SK-N-SH treated with all-trans-retinoic acid at 6 μM for 48 hours (cell line): Measurements from ENCODE around the gene SEZ6L2.
"Not testable (repeated sequence)": the region's sequence is repeated elsewhere in the genome, so short reads cannot be mapped to it uniquely, and the experiment has no call there.

Source experiments
- ATAC-seq: fragments of 200-7000 bp; cut with Tn5 transposase; 3 replicates; pipeline ENCODE4 v1.9.1; 2020; ENCODE audit warnings: mild to moderate bottlenecking, moderate library complexity
- CSDC2 ChIP-seq: fragments of 250-450 bp; sonication (Bioruptor Pico); IDR thresholded peaks from 2 replicates; pipeline ENCODE4 v1.5.0; 2020; ENCODE audit warnings: mild to moderate bottlenecking, moderate library complexity
- CSRNP3 ChIP-seq: fragments of 250-450 bp; sonication (Bioruptor Pico); IDR thresholded peaks from 2 replicates; pipeline ENCODE4 v1.5.1; 2021; ENCODE audit warnings: mild to moderate bottlenecking, moderate library complexity
- GLIS3 ChIP-seq: fragments of 250-450 bp; sonication (Bioruptor Pico); IDR thresholded peaks from 2 replicates; pipeline ENCODE4 v1.5.0; 2020; ENCODE audit warnings: mild to moderate bottlenecking, moderate library complexity
- ISL1 ChIP-seq: fragments of 250-450 bp; sonication (Bioruptor Pico); IDR thresholded peaks from 2 replicates; pipeline ENCODE4 v2.1.2; 2022; ENCODE audit warnings: mild to moderate bottlenecking, moderate library complexity
- OSR1 ChIP-seq: fragments of 250-450 bp; sonication (Bioruptor Pico); IDR thresholded peaks from 2 replicates; pipeline ENCODE4 v1.8.0; 2022; ENCODE audit warnings: moderate library complexity, mild to moderate bottlenecking, inconsistent platforms
- PATZ1 ChIP-seq: fragments of 250-450 bp; sonication (Bioruptor Pico); IDR thresholded peaks from 2 replicates; pipeline ENCODE4 v1.8.0; 2020; ENCODE audit warnings: mild to moderate bottlenecking, moderate library complexity, borderline replicate concordance
- POU6F1 ChIP-seq: fragments of 250-450 bp; sonication (Bioruptor Pico); IDR thresholded peaks from 2 replicates; pipeline ENCODE4 v1.8.0; 2021; ENCODE audit warnings: low read depth, mild to moderate bottlenecking, moderate library complexity, borderline replicate concordance
- PPARA ChIP-seq: fragments of 250-450 bp; sonication (Bioruptor Pico); IDR thresholded peaks from 2 replicates; pipeline ENCODE4 v1.5.0; 2020; ENCODE audit warnings: mild to moderate bottlenecking, borderline replicate concordance
- RARB ChIP-seq: fragments of 250-450 bp; sonication (Bioruptor Pico); IDR thresholded peaks from 2 replicates; pipeline ENCODE4 v1.8.0; 2021; ENCODE audit warnings: mild to moderate bottlenecking, moderate library complexity
- TCF4 ChIP-seq: fragments of 250-450 bp; sonication (Bioruptor Pico); IDR thresholded peaks from 2 replicates; pipeline ENCODE4 v1.8.0; 2021; ENCODE audit warnings: mild to moderate bottlenecking, moderate library complexity, borderline replicate concordance
- TSHZ2 ChIP-seq: fragments of 250-450 bp; sonication (Bioruptor Pico); IDR thresholded peaks from 2 replicates; pipeline ENCODE4 v1.5.0; 2020; ENCODE audit warnings: mild to moderate bottlenecking, moderate library complexity
- ZC3H10 ChIP-seq: fragments of 250-450 bp; sonication (Bioruptor Pico); IDR thresholded peaks from 2 replicates; pipeline ENCODE4 v1.5.1; 2021; ENCODE audit warnings: mild to moderate bottlenecking, moderate library complexity
- ZFP3 ChIP-seq: fragments of 250-450 bp; sonication (Bioruptor Pico); IDR thresholded peaks from 2 replicates; pipeline ENCODE4 v1.5.0; 2020; ENCODE audit warnings: mild to moderate bottlenecking, moderate library complexity
- ZNF8 ChIP-seq: fragments of 450-650 bp; formaldehyde crosslinking; IDR thresholded peaks from 2 replicates; pipeline ENCODE4 v1.5.0; 2020; ENCODE audit warnings: mild to moderate bottlenecking, moderate library complexity

The SEZ6L2 gene

GRCh38 chr16:29834079-29834478, 65.3 kb downstream of the SEZ6L2 start:
- no peak for ATAC-seq
- TF ChIP-seq PATZ1 (CRISPR knock-in tag) (no peak), CSDC2 (CRISPR knock-in tag) (no peak), ISL1 (CRISPR knock-in tag) (no peak), PPARA (CRISPR knock-in tag) (no peak), ZC3H10 (no peak), OSR1 (CRISPR knock-in tag) (no peak), CSRNP3 (no peak), RARB (CRISPR knock-in tag) (no peak), POU6F1 (no peak), ZFP3 (CRISPR knock-in tag) (no peak), GLIS3 (CRISPR knock-in tag) (no peak), TSHZ2 (no peak)

GRCh38 chr16:29833219-29833618, 66.1 kb downstream of the SEZ6L2 start:
- ATAC-seq: not testable (repeated sequence)

- no peak for ATAC-seq
- TF ChIP-seq RARB (CRISPR knock-in tag) (no peak), PATZ1 (CRISPR knock-in tag) (no peak), TSHZ2 (no peak), ZNF8 (CRISPR knock-in tag) (no peak), ZFP3 (CRISPR knock-in tag) (no peak), PPARA (CRISPR knock-in tag) (no peak), TCF4 (CRISPR knock-in tag) (no peak), CSDC2 (CRISPR knock-in tag) (no peak), OSR1 (CRISPR knock-in tag) (no peak)
Measured at GRCh38 chr16:29831490-29831889, 67.9 kb downstream of the SEZ6L2 start.

GRCh38 chr16:29830774-29831173, 68.6 kb downstream of the SEZ6L2 start:
- ATAC-seq: no peak
- no peak for TF ChIP-seq RARB (CRISPR knock-in tag)
